Pulmonary artery endothelial cell (primary cell): Measurements from ENCODE around the gene MXD4. TPM values are rescaled to one million over a fixed set of nuclear protein-coding genes. Genes with fewer than 3 reads are reported as not detected.

Experiments used
- DNase-seq: peaks from one replicate; pipeline ENCODE4 v3.0.0-alpha.2; 2011; ENCODE audit warnings: low read depth, low spot score
- total RNA-seq: library from RNA; depleted of rRNA; stranded (reverse); fragments of >200 nt; gene quantifications from 2 replicates; pipeline ENCODE4 v1.2.3, GENCODE V29; 2014

MXD4 gene
- total RNA-seq, 1 donor from 2014 or later, result 66.5 TPM

DNA sequence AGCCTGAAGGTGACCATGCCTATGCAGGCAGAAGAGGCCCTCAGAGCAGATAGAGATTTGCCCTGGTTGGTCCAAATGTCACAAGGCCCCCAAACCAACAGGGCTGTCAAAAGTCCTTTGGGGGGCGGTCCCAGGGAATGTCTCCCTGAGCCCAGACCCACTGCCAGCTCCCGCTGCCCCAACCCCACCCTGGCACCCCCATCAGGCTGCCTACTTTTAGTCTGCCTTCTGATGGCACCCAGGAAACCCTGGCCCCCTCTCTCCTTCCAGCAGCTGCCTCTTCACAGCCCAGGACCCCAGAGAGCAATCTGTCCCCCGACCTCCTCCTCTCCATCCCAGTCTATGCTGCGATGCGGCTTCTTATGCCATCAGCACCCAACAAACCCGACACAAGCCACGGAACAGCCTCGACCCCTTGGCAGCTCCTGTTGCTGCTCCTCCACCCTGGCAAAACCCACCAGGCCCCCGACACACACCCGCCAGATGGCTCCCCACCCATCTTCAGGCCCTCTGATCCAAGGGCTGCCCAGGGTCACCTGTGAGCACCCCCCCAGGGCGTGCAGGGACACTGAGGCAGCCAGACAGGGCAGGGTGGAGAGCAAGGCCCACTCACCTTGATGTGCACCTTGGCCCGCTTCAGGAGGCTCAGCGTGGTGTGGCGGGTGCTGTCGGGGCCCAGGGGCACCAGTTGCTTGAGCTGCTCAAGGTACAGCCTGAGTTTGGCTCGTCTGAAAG, 9.9 kb downstream of the MXD4 start:
- DNase-seq, result no peak

- no peak for DNase-seq
These were observed 10.7 kb downstream of the MXD4 start for GRCh38 chr4:2251073-2251794.

DNA sequence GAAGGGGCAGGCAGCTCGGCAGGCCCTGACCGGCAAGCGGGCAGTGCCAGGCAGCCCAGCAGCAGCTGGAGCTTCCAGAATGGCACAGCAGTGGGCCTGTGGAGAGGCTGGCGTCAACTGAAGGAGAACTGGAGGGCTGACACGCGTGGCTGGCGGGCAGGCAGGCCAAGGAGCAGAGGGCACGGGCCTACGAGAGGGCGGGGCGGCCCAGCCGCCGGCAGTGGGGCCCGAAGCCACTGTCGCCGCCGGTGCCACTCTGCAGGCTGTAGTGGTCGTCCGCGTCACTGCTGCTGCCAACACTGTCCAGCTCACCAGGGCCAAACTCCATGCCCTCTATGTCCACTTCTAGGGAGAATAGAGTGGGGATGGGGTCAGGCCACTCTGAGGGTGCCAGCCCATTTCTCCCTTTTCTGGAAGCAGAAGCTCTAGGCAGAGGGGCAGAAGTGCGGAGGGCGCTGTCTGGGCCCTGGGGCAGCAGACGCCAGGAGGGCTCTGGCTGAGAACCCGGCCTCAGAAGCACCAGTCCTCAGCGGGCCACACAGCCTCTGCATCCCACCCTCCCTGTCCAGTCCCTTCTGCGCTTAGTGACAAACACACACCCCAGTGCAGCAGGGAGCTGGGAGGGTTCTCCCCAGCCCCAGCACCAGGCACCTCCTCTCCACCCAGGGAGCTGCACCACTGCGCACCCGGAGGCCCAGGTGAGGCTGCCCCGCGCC, 11.4 kb downstream of the MXD4 start:
- DNase-seq, result no peak

GRCh38 chr4:2249526-2250356, 12.2 kb downstream of the MXD4 start:
- DNase-seq, result no peak

GRCh38 chr4:2248821-2249261, 13.1 kb downstream of the MXD4 start:
- no peak for DNase-seq

DNA sequence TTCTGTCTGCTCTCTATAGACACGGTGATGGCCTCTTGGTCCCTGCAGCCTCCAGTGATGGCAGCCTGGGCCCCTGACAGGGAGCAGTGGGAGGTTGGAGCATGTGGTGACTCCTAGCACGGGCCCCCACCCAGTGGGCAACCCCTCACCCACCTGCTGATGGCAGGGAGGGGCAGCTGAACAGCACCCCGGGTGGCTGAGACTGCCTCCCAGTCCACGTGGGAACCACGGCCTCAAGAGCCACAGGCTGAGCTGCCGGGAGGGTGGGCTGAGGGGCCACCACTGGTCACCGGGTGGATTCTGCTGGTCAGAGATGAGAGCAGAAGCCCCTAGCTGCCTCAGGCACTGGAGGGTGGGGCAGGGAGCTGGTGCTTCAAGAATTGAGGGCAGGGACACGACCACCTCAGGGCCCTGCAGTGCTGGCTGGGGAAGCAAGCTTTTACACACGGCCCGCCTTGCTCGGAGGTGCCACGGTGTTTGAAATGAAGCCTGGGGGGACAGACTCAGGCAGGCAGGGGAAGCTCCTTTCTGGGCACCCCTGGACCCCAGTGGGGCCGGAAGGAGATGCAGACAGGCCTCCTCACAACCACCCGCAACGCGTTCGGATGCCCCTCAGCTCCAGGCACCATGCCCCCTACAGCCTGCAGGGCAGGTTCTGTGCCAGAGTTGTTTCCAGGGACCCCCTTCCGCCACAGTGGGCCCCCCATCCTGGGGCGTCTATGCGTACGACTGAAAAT, 13.7 kb downstream of the MXD4 start:
- no peak for DNase-seq

DNA sequence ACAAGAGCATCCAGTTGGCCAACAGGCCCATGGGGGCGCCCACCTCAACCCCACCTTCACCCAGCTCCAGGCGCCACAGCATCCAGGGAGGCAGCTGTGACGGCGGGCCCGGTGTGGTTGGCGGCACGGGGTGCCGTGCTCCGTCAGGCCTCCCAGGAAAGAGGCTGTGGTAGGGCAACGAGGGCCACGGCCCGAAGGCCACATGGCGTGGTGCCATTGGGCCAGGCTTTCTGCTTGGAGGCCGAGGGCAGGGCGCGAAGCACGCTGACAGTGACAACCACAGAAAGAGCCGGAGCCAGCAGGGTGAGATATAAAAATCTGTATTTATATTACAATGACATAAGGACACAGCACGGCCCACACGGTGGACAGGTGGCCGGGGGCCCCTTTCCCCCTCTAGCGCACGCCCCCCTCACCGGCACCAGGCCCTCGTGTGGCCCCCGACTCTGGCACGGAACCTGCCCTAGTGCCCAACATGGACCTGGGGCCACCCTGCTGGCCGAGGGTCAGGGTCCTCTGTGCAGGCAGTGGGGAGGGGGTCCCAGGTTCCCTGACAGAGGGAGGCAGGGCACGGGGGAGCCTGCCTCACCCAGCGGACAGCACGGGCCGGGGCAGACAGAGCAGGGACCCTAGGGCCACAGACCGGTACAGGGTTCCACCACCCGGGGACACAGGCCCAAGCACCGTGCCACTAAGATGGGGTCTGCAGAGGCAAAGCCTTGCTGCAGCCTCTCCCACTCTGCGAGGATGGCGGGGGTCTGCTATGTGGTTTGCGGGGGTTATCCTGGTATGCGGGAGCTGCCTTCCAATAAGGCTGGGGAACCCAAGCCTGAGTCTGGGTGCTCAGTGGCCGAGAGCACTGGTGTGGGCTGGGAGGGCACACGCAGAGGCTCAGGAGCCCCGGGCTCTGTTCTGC, 14.5 kb downstream of the MXD4 start:
- DNase-seq, result no peak

- DNase-seq, result no peak
These were observed 15.4 kb downstream of the MXD4 start for GRCh38 chr4:2246384-2247127.

DNA sequence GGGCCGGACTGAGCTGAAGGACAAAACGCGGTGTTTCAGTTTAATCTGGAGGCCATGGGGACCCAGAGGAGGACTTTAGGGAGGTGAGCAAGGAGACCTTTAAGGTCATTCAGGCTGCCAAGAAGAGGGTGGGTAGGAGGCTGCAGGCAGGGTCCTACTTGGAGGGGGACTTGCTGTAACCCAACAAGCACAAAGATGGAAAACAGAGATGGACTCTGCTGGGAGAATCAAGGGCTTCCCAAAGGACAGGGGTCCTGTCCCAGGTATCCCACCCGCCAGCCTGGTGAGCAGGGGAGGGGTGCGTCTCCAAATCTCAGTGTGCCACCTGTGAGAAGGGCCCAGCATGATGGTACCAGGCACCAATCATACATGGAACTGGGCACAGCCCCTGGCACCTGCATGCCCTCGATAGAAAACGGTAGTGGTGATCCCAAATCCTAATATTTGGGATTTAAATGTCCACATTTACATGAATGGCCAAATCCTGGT, 16.1 kb downstream of the MXD4 start:
- DNase-seq, result no peak

DNA sequence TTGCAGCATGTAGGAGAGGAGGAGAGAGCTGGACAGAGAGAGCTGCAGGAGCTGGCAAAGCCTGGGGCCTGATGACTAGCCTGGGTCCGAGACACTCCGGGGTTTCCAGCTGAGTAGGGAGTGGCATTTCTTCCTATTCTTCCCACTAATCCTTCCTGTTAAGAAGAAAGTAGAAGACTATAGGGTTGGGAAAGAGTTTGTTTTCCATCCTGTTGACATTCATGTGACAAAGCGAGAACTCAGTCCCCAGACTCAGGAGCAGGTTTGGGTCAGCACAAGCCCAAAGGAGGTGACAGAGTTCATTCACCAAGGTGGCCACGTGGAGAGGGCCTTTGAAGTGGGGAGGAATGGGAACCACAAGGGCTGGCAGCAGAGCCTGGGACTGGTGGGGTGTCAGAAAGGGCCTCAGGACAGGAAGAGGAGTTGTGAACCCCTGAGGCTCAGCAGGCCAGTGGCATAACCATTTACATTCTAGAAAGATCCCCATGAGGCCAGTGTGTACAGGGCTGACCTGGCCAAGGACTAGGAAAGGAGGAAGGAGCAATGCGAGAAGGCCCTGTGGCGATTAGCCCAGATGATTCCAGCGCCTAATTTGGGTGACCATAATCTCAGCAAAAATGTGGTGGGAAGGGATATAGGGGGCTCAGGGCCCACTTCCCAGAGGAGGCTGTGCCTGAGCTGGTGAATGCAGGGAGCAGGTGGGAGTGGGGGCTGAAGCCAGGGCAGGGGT, 16.7 kb downstream of the MXD4 start:
- no peak for DNase-seq

DNA sequence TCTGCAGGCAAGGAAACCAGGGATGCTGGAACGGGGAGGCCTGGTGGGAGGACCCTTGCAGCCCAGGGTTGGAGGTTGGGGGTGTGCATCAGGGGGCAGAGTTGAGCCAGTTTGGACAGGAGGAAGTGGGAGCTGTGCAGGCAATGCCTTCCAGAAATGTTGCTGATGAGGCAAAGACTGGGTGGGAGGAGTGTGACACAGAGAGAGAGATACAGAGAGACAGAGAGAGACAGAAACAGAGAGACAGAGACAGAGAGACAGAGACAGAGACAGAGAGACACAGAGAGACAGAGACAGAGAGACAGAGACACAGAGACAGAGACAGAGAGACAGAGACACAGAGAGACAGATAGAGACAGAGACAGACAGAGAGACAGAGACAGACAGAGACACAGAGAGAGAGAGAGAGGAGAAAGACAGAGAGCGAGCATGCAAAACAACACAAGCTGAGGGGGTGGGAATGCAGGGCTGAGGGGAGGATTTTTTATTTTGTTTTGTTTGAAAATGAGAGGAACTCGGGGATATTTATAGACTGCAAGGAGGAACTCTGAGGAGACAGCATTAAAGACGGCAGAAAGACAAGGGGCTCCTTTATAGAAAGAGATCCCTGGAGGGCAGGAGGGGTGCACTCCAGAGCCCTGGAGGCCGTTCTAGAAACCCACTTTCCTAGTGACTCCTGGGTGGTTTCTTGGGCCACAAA, 18.1 kb downstream of the MXD4 start:
- no peak for DNase-seq

- DNase-seq, result peak; percentile 88
These were observed 20.2 kb downstream of the MXD4 start, which contains the start of the genes HAUS3 and POLN for GRCh38 chr4:2241410-2242353. Gene HAUS3, minus strand, starts transcription at chr4:2242121. Its CDS starts 1,175 bp downstream, at chr4:2240946. Gene POLN, minus strand, starts transcription at chr4:2242121. Its CDS starts 12,890 bp downstream, at chr4:2229231.

- no peak for DNase-seq
These were observed 20.9 kb downstream of the MXD4 start for GRCh38 chr4:2241003-2241402.

DNA sequence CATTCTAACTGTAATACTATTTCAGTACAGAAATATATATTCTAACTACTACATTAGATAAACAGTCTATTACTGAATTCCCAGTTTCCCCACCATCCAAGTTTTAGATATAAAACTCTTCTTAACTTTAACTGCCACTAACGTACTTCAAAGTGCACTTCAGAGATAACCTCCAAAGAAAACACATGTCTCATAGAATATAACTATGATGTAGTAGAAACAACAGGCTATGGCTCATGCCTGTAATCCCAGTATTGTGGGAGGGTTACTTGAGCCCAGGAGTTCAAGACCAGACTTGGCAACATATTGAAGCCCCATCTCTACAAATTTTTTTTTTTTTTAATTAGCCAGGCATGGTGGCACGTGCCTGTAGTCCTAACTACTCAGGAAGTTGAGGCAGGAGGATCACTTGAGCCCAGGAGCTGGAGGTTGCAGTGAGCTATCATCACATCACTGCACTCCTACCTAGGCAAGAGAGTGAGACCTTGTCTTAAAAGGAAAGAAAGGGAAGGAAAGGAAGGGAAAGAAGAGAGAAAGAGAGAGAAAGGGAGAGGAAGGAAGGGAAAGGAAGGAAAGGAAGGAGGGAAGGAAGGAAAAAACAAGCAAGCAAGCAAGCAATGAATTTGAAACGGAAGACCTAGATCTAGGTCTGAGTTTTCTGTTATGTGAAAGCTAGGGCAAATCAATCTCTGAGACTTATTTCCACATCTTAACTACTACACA, 24.8 kb downstream of the MXD4 start:
- DNase-seq, result no peak

- no peak for DNase-seq
These were observed 30.8 kb downstream of the MXD4 start for GRCh38 chr4:2231082-2231481.
